GM20000 (cell line): ENCODE data around the gene RHOV.

Source experiments
- DNase-seq: peaks from one replicate; pipeline ENCODE4 v3.0.0; 2012; ENCODE audit warnings: low spot score
- CTCF ChIP-seq: IDR thresholded peaks from 2 replicates; pipeline ENCODE4 v1.5.1; 2012; ENCODE audit warnings: mild to moderate bottlenecking, control low read depth; ENCODE audit errors: extremely low read depth, missing control alignments

RHOV gene

GRCh38 chr15:40909662-40910630, 35.9 kb upstream of the RHOV start:
- no peak for TF ChIP-seq CTCF
- no peak for DNase-seq

- no peak for DNase-seq
- TF ChIP-seq CTCF = no peak
Observed at GRCh38 chr15:40908095-40908494, 34.1 kb upstream of the RHOV start.

GRCh38 chr15:40906991-40907802, 33.2 kb upstream of the RHOV start:
- no peak for DNase-seq
- no peak for TF ChIP-seq CTCF

- DNase-seq = peak; percentile 86
- TF ChIP-seq CTCF = peak; percentile 56
Observed at GRCh38 chr15:40906091-40906990, 32.3 kb upstream of the RHOV start.

GRCh38 chr15:40904552-40905201, 30.6 kb upstream of the RHOV start:
- TF ChIP-seq CTCF = no peak
- no peak for DNase-seq

- DNase-seq = no peak
Observed at GRCh38 chr15:40902605-40903561, 28.8 kb upstream of the RHOV start.

More at GRCh38 chr15:40902605-40903561, 28.8 kb upstream of the RHOV start:
- no peak for TF ChIP-seq CTCF
